Measurements from ENCODE around the gene OR6J1. TPM values are rescaled to one million over a fixed set of nuclear protein-coding genes. Genes with fewer than 3 reads are reported as not detected.

Gene OR6J1
- total and polyA plus RNA-seq, 9 of the 15 experiments (the other 6 are each of a cell fraction or from before 2014, with no cell fraction given) = not detected

DNA sequence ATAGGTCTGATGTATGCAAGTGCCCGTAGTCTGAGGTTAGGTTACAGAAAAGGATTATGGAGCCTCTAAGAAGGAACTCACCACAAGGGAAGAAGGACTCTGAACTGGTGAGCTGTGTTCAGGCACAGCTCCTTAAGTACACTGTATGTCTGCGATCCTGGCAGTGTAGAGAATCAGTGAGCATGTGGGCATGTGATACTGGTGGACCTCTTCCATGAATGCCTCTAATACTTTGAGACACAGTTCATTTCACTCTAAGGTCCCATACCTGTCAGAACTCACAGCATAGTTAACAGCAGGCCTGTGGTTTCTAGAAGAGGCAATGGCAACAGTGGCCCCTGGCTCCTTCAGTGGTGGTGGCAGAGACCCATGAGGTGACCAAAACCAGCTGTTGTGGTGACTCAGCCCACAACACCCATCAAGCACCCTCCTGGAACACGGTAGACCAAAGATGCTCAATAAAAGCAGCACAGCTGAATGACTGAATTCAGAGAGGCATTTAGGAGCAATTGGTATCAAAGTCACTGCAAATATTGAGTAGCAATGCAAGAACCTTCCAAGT lies 6.9 kb upstream of the OR6J1 start (continued):
- TF ChIP-seq, protein P1, sequence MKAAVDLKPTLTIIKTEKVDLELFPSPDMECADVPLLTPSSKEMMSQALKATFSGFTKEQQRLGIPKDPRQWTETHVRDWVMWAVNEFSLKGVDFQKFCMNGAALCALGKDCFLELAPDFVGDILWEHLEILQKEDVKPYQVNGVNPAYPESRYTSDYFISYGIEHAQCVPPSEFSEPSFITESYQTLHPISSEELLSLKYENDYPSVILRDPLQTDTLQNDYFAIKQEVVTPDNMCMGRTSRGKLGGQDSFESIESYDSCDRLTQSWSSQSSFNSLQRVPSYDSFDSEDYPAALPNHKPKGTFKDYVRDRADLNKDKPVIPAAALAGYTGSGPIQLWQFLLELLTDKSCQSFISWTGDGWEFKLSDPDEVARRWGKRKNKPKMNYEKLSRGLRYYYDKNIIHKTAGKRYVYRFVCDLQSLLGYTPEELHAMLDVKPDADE (conservative IDR thresholded peaks at IDR 0.05; ENCODE audit: control insufficient read depth, low read depth, low read length) = peak; percentile 56; the same call in 1 of the 2 replicates
- TF ChIP-seq ZFP1 (CRISPR knock-in tag; IDR thresholded peaks at IDR 0.05) (no peak), TRIM24 (IDR thresholded peaks at IDR 0.05) (no peak), GABPA (tag; conservative IDR thresholded peaks at IDR 0.05; ENCODE audit: low read depth) (no peak), ELF4 (CRISPR knock-in tag; IDR thresholded peaks at IDR 0.05) (no peak), ZNF707 (CRISPR knock-in tag; conservative IDR thresholded peaks at IDR 0.05) (no peak), NR2C1 (IDR thresholded peaks at IDR 0.05) (no peak), NR2C1 (tag; IDR thresholded peaks at IDR 0.05) (no peak), LARP7 (IDR thresholded peaks at IDR 0.05) (no peak), NUFIP1 (IDR thresholded peaks at IDR 0.05; ENCODE audit: partially characterized antibody) (no peak), PHTF2 (CRISPR knock-in tag; IDR thresholded peaks at IDR 0.05) (no peak), GTF2A2 (tag; IDR thresholded peaks at IDR 0.05) (peak; percentile 79), RCOR1 (IDR thresholded peaks at IDR 0.05; ENCODE audit: borderline replicate concordance in 1 of 2, low read depth in 2 of 2, low read length in 2 of 2) (no peak), MEF2A (IDR thresholded peaks at IDR 0.05; ENCODE audit: control insufficient read depth, low read depth, low read length) (no peak), SETDB1 (IDR thresholded peaks at IDR 0.05; ENCODE audit: low read length) (no peak), STAT5B (CRISPR knock-in tag; IDR thresholded peaks at IDR 0.05) (no peak), ZNF274 (IDR thresholded peaks at IDR 0.05; ENCODE audit: borderline replicate concordance, low read depth, low read length) (no peak), EWSR1 (IDR thresholded peaks at IDR 0.05; ENCODE audit: borderline replicate concordance, low read depth, partially characterized antibody) (no peak), THRAP3 (IDR thresholded peaks at IDR 0.05; ENCODE audit: borderline replicate concordance) (no peak), MEF2D (tag; conservative IDR thresholded peaks at IDR 0.05; ENCODE audit: low read depth) (no peak), TEAD4 (IDR thresholded peaks at IDR 0.05; ENCODE audit: low read length) (peak; percentile 70; the same call in 1 of the 2 replicates), TEAD4 (CRISPR knock-in tag; IDR thresholded peaks at IDR 0.05; ENCODE audit: borderline replicate concordance) (no peak), YBX1 (IDR thresholded peaks at IDR 0.05) (no peak), XRCC4 (IDR thresholded peaks at IDR 0.05; ENCODE audit: extremely low read depth, insufficient read depth, insufficient read length) (no peak), MCM2 (IDR thresholded peaks at IDR 0.05; ENCODE audit: low read depth) (no peak)
- TF ChIP-seq, protein P2, sequence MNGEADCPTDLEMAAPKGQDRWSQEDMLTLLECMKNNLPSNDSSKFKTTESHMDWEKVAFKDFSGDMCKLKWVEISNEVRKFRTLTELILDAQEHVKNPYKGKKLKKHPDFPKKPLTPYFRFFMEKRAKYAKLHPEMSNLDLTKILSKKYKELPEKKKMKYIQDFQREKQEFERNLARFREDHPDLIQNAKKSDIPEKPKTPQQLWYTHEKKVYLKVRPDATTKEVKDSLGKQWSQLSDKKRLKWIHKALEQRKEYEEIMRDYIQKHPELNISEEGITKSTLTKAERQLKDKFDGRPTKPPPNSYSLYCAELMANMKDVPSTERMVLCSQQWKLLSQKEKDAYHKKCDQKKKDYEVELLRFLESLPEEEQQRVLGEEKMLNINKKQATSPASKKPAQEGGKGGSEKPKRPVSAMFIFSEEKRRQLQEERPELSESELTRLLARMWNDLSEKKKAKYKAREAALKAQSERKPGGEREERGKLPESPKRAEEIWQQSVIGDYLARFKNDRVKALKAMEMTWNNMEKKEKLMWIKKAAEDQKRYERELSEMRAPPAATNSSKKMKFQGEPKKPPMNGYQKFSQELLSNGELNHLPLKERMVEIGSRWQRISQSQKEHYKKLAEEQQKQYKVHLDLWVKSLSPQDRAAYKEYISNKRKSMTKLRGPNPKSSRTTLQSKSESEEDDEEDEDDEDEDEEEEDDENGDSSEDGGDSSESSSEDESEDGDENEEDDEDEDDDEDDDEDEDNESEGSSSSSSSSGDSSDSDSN (IDR thresholded peaks at IDR 0.05; ENCODE audit: borderline replicate concordance in 1 of 2, low read depth in 2 of 2, low read length in 2 of 2) = no peak
- TF ChIP-seq, protein P3, sequence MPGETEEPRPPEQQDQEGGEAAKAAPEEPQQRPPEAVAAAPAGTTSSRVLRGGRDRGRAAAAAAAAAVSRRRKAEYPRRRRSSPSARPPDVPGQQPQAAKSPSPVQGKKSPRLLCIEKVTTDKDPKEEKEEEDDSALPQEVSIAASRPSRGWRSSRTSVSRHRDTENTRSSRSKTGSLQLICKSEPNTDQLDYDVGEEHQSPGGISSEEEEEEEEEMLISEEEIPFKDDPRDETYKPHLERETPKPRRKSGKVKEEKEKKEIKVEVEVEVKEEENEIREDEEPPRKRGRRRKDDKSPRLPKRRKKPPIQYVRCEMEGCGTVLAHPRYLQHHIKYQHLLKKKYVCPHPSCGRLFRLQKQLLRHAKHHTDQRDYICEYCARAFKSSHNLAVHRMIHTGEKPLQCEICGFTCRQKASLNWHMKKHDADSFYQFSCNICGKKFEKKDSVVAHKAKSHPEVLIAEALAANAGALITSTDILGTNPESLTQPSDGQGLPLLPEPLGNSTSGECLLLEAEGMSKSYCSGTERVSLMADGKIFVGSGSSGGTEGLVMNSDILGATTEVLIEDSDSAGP (CRISPR knock-in tag; IDR thresholded peaks at IDR 0.05) = no peak
